ENCODE data around the gene FIBCD1. TPM values are rescaled to one million over a fixed set of nuclear protein-coding genes. Genes with fewer than 3 reads are reported as not detected.

The FIBCD1 gene
- total RNA-seq, 1 donor from 2014 or later, result not detected

DNA sequence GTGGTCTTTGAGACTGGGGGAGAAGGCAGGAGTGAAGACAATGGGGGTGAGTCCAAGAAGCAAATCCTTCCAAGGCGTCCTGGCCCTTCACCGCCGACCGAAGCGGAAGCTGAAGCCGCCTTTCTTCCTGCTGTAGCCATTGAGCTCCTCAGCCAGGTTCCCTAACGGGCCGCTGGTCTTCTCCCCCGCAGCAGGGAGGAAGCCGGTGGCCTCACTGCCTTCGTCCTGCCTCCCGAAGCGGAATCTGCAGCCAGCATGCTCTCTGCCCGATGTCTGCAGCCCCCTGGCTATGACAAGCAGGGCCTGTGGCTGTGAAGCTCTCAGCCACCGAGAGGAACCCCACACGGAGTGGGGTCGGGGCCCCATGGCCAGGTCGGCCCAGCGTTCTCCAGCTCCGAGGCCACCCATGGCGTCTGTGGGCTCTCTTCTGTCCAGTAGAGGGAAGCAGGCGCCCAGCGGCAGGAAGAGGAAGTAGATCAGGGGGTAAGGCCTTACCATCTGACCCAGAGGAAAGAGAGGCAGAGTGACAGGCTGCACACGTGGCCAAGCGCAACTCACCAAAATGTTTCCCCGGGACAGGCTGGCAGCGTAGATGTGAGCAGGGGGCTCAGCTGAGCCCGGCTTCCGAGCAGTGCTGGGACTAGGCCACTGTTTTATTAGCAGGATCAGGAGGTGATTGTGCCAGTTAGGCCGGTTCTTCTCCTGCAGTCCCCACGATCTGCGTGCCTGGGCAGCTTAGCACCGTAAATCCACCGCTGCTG lies 45.5 kb downstream of the FIBCD1 start:
- H3K4me1 Mint-ChIP-seq, result no peaks in the 10 kb centered on the region
- DNase-seq, result no peak
- no peaks in the 10 kb centered on the region for H3K27me3 Mint-ChIP-seq
- intact Hi-C loops (cut with micrococcal nuclease), result no loop called here
- no peaks in the 10 kb centered on the region for H3K9me3 Mint-ChIP-seq
- no peaks in the 10 kb centered on the region for H3K36me3 Mint-ChIP-seq (ENCODE audit: low read depth)
- H3K4me3 Mint-ChIP-seq, result no peak overlapping the region
- H3K27ac Mint-ChIP-seq, result no peak overlapping the region

DNA sequence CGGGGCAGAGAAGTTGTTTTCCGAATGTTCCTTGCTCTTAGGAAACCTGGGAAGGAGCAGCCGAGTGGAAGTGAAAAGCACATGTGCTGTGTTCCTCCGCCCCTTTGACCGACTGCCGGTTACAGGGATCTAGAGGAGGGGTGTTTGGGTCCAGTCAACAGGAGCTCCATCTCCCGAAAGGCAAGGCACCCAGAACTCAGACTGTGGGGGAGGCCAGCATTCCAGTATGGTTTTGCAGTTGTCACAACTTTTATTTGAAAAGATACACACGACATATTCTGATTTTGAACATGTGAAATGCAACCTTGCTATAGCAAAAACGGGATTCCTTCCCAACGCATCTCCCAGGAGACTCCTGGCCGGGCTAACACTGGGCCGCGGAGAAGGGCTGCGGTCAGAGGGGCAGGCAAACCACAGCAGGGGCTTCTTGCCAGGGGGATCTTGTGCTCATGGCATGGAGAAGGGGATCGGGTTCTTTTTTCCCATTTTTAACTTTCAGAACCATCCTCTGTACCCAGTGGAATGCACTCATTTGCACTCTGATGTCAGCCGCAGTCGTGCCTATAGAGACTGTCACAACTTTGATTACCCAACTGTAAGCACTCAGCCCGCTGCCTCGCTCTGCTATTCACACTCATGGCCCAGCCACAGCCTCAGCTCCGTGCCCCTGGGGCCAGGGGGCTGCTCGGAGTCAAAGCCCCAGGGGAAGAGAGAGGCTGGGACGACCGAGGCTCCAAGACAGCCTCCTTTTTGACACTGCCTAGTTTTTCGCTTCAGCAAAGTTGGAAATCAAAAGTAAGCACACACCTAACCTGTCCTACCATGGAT lies 46.4 kb downstream of the FIBCD1 start:
- no peak overlapping the region for H3K4me3 Mint-ChIP-seq
- H3K9me3 Mint-ChIP-seq, result no peaks in the 10 kb centered on the region
- no peak for DNase-seq
- H3K36me3 Mint-ChIP-seq (ENCODE audit: low read depth), result no peaks in the 10 kb centered on the region
- no peaks in the 10 kb centered on the region for H3K27me3 Mint-ChIP-seq
- no peak overlapping the region for H3K27ac Mint-ChIP-seq
- intact Hi-C loops (cut with micrococcal nuclease), result no loop called here
- no peaks in the 10 kb centered on the region for H3K4me1 Mint-ChIP-seq

- no peaks in the 10 kb centered on the region for H3K36me3 Mint-ChIP-seq (ENCODE audit: low read depth)
- no peaks in the 10 kb centered on the region for H3K4me1 Mint-ChIP-seq
- no peak for DNase-seq
- H3K27ac Mint-ChIP-seq, result no peak overlapping the region
- H3K4me3 Mint-ChIP-seq, result no peak overlapping the region
- intact Hi-C loops (cut with micrococcal nuclease), result no loop called here
- H3K27me3 Mint-ChIP-seq, result no peaks in the 10 kb centered on the region
- no peaks in the 10 kb centered on the region for H3K9me3 Mint-ChIP-seq
Observed at GRCh38 chr9:130891688-130892476, 47.2 kb downstream of the FIBCD1 start.

DNA sequence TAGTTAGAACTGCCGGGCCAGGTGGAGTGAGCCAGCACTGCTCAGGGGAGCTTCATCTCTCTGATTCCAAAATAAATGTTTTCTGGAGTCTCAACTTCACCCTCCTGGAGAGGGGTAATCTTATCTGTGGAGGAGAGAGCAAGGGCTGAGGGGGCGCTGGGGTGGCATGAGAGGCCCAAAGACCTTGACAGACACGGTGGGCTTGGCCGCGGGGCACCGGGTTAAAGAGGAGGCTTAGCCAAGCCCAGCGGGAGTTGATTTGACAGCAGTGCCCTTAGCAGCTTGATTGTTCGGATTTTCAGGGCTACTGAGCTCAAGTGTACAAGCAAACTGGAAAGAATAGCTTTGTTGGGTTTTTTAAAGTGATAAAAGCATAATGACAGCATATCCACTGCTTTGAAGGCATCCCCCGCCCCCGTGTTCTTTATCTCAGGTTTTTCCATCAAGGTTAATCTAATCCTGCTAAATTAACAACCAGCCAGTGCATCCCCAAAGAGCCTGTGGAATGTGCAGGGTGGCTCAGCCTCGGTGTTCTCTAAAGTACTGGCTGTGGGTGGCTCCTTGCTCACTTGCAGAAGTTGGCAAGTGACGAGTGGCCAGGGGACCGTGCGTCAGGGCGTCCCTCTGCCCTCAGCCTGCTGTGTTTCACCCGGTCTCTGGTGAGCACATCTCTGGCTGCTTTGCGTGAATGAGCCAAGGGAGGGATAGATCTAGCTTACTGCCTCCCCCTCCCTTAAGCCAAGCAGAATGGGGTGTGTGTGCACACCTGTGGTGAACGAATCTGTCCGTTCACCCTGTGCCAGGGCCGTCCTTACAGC lies 48.0 kb downstream of the FIBCD1 start:
- DNase-seq, result no peak
- Mint-ChIP-seq H3K4me3 (no peak overlapping the region), H3K27me3 (no peaks in the 10 kb centered on the region), H3K9me3 (no peaks in the 10 kb centered on the region), H3K27ac (no peak overlapping the region), H3K36me3 (ENCODE audit: low read depth) (no peaks in the 10 kb centered on the region), H3K4me1 (no peaks in the 10 kb centered on the region)
- intact Hi-C loops (cut with micrococcal nuclease), result no loop called here

DNA sequence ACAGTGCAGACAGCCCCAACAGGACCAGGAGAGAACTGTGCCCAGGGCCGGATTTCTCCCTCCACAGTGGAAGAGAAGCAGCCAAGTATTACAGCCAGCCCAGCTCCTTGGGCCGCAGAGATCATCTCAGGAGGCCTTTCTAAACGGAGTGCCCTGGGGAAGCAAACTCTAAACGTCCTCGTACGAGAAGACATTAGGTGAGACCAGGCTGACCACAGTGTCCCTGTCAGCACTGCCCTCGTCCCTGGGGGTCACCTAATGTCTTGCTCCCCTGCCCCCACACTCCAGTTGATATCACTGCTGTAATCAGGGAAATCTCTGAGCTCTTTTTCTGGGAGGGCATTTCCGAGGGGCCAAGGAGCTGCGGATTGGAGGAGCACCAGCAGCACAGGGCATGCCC lies 48.9 kb downstream of the FIBCD1 start:
- H3K9me3 Mint-ChIP-seq, result no peaks in the 10 kb centered on the region
- no peaks in the 10 kb centered on the region for H3K4me1 Mint-ChIP-seq
- no peak for DNase-seq
- no peaks in the 10 kb centered on the region for H3K27me3 Mint-ChIP-seq
- intact Hi-C loops (cut with micrococcal nuclease), result no loop called here
- H3K4me3 Mint-ChIP-seq, result no peak overlapping the region
- H3K27ac Mint-ChIP-seq, result no peak overlapping the region
- H3K36me3 Mint-ChIP-seq (ENCODE audit: low read depth), result peaks cover 1% of the 10 kb centered on the region

GRCh38 chr9:130888146-130888885 lies 50.7 kb downstream of the FIBCD1 start:
- Mint-ChIP-seq H3K4me1 (no peaks in the 10 kb centered on the region), H3K27me3 (no peaks in the 10 kb centered on the region), H3K9me3 (no peaks in the 10 kb centered on the region), H3K36me3 (ENCODE audit: low read depth) (peaks cover 5% of the 10 kb centered on the region), H3K27ac (no peak overlapping the region), H3K4me3 (no peak overlapping the region)
- intact Hi-C loops (cut with micrococcal nuclease), result no loop called here
- DNase-seq, result no peak

DNA sequence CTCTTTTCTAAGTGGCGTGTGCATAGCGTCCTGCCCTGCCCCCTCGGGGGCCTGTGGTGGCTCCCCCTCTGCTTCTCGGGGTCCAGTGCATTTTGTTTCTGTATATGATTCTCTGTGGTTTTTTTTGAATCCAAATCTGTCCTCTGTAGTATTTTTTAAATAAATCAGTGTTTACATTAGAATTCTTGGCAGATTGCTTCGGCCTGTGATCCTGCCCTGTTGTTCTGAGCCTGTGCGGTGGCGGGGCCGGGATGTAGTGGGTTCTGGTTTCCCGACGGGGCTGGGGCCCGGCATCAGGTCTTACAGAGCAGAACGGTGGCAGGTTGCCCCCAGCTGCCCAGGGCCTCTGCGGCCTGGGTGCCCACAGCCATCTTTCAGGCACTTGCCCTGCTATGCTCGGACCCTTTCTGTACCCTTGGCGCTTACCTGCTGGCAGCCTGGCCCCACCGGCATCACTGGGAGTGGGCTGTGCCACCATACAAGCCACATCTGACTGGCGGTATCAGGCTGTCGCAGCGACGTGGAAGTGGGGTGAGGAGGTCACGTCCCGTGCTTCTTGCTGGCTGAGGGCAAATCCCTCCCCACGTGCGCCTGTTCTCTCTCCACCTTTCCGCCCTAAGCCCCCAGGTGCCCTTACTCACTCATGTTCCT lies 51.4 kb downstream of the FIBCD1 start:
- intact Hi-C loops (cut with micrococcal nuclease), result no loop called here
- Mint-ChIP-seq H3K36me3 (ENCODE audit: low read depth) (peaks cover 5% of the 10 kb centered on the region), H3K4me1 (no peaks in the 10 kb centered on the region), H3K9me3 (no peaks in the 10 kb centered on the region), H3K4me3 (no peak overlapping the region), H3K27me3 (no peaks in the 10 kb centered on the region), H3K27ac (no peak overlapping the region)
- no peak for DNase-seq

- Mint-ChIP-seq H3K9me3 (no peaks in the 10 kb centered on the region), H3K36me3 (ENCODE audit: low read depth) (peaks cover 5% of the 10 kb centered on the region), H3K27ac (no peak overlapping the region), H3K4me1 (no peaks in the 10 kb centered on the region), H3K4me3 (no peak overlapping the region), H3K27me3 (no peaks in the 10 kb centered on the region)
- no peak for DNase-seq
- intact Hi-C loops (cut with micrococcal nuclease), result no loop called here
Observed at GRCh38 chr9:130886981-130887380, 52.1 kb downstream of the FIBCD1 start.

DNA sequence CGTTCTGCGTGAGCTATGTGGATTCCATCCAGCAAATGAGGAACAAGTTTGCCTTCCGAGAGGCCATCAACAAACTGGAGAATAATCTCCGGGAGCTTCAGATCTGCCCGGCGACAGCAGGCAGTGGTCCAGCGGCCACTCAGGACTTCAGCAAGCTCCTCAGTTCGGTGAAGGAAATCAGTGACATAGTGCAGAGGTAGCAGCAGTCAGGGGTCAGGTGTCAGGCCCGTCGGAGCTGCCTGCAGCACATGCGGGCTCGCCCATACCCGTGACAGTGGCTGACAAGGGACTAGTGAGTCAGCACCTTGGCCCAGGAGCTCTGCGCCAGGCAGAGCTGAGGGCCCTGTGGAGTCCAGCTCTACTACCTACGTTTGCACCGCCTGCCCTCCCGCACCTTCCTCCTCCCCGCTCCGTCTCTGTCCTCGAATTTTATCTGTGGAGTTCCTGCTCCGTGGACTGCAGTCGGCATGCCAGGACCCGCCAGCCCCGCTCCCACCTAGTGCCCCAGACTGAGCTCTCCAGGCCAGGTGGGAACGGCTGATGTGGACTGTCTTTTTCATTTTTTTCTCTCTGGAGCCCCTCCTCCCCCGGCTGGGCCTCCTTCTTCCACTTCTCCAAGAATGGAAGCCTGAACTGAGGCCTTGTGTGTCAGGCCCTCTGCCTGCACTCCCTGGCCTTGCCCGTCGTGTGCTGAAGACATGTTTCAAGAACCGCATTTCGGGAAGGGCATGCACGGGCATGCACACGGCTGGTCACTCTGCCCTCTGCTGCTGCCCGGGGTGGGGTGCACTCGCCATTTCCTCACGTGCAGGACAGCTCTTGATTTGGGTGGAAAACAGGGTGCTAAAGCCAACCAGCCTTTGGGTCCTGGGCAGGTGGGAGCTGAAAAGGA lies 53.3 kb downstream of the FIBCD1 start:
- no peak for DNase-seq
- H3K4me1 Mint-ChIP-seq, result no peaks in the 10 kb centered on the region
- H3K27ac Mint-ChIP-seq, result no peak overlapping the region
- no peak overlapping the region for H3K4me3 Mint-ChIP-seq
- H3K9me3 Mint-ChIP-seq, result no peaks in the 10 kb centered on the region
- peaks cover 8% of the 10 kb centered on the region for H3K36me3 Mint-ChIP-seq (ENCODE audit: low read depth)
- intact Hi-C loops (cut with micrococcal nuclease), result no loop called here
- no peaks in the 10 kb centered on the region for H3K27me3 Mint-ChIP-seq

- H3K36me3 Mint-ChIP-seq (ENCODE audit: low read depth), result peaks cover 8% of the 10 kb centered on the region
- H3K4me3 Mint-ChIP-seq, result no peak overlapping the region
- H3K27me3 Mint-ChIP-seq, result no peaks in the 10 kb centered on the region
Observed at GRCh38 chr9:130884542-130885483, 54.2 kb downstream of the FIBCD1 start.

GRCh38 chr9:130884111-130884531 lies 54.9 kb downstream of the FIBCD1 start:
- Mint-ChIP-seq H3K9me3 (no peaks in the 10 kb centered on the region), H3K27ac (no peak overlapping the region), H3K4me3 (no peak overlapping the region), H3K36me3 (ENCODE audit: low read depth) (peaks cover 10% of the 10 kb centered on the region), H3K27me3 (no peaks in the 10 kb centered on the region), H3K4me1 (no peaks in the 10 kb centered on the region)
- no peak for DNase-seq
- intact Hi-C loops (cut with micrococcal nuclease), result no loop called here

More at GRCh38 chr9:130884542-130885483, 54.2 kb downstream of the FIBCD1 start:
- intact Hi-C loops (cut with micrococcal nuclease), result no loop called here
- no peak overlapping the region for H3K27ac Mint-ChIP-seq
- no peak for DNase-seq
- no peaks in the 10 kb centered on the region for H3K9me3 Mint-ChIP-seq
- H3K4me1 Mint-ChIP-seq, result no peaks in the 10 kb centered on the region

Data from activated CD4-positive, alpha-beta T cell treated with anti-CD3 and anti-CD28 coated beads, Interleukin-2, amount 10 ng/mL, durations not matched to agents 24 days and 14 days (primary cell).